Psoas muscle (tissue), 8 donors: Measurements from ENCODE around the gene FFAR2. TPM values are rescaled to one million over a fixed set of nuclear protein-coding genes. Genes with fewer than 3 reads are reported as not detected.

Experiments
- ATAC-seq, 4 donors: fragments of 200-7000 bp; cut with Tn5 transposase; one replicate each; pipeline ENCODE4 v1.9.1; 2020; ENCODE audit warnings: moderate library complexity in 3 of 4, mild to moderate bottlenecking in 2 of 4
- DNase-seq, 2 donors: peaks; one replicate each; pipeline ENCODE4 v3.0.0-alpha.2; 2020
- H3K27ac ChIP-seq: fragments of 200-600 bp; one replicate; pipeline ENCODE4 v1.8.0; 2022
- H3K27me3 ChIP-seq, 3 donors: fragments of 200-600 bp in 1 of 3; one replicate each; pipeline versions ENCODE4 v1.6.1 to v1.8.0; 2013 to 2022; ENCODE audit warnings: low read length in 2 of 3, mild to moderate bottlenecking in 2 of 3, moderate library complexity in 1 of 3; ENCODE audit not compliant: insufficient read depth in 3 of 3
- H3K36me3 ChIP-seq, 2 donors: fragments of 200-600 bp in 1 of 2; one replicate each; pipeline versions ENCODE4 v1.6.1 to v1.8.0; 2013 to 2022; ENCODE audit warnings: low read depth in 1 of 2, mild to moderate bottlenecking in 1 of 2, moderate library complexity in 1 of 2; ENCODE audit not compliant: insufficient read depth in 1 of 2
- H3K4me1 ChIP-seq: fragments of 200-600 bp; one replicate; pipeline ENCODE4 v1.8.0; 2022
- H3K4me3 ChIP-seq: fragments of 200-600 bp; one replicate; pipeline ENCODE4 v1.8.0; 2022; ENCODE audit warnings: mild to moderate bottlenecking
- H3K9me3 ChIP-seq: fragments of 200-600 bp; one replicate; pipeline ENCODE4 v1.8.0; 2022
- CTCF ChIP-seq: fragments of 200-600 bp; IDR thresholded peaks from one replicate; pipeline ENCODE4 v1.8.0; 2022; ENCODE audit warnings: antibody characterized with exemption
- WGBS, 3 donors: extraction: QIAGEN DNeasy Blood & Tissue Kit; methylation state at CpG; one replicate each; pipeline versions ENCODE4 v1.1.6 to v1.1.7; 2013; 5-methylcytosine and 5-hydroxymethylcytosine counted together
- intact Hi-C, 2 donors: fragments of 100-400 bp; cut with DNase I; formaldehyde crosslinking; loops; one replicate each; pipeline versions ENCODE4 v1.11.0 to v1.14.2; 2022
- polyA plus RNA-seq, 3 donors: library from polyadenylated mRNA; stranded (reverse); fragments of 200-250 nt; gene quantifications; one replicate each; pipeline ENCODE4 v1.2.3, GENCODE V29; 2013
- total RNA-seq, 4 donors: library from RNA; stranded (reverse); fragmentation: NEBNext Ultra II Directional in 2 of 4; extraction: Animal tissue kit (Norgen Biotek cat#: 25700) in 2 of 4; gene quantifications; one replicate each; pipeline versions ENCODE4 v1.2.1 to v1.2.4, GENCODE V29; 2021 to 2023
- donor health status: healthy with polysubstance abuse.
- donor health status: DM: no; HTN: no; CAD: no; lungs with moderate emphysema.
- donor health status: Bipolar disorder and iron deficiency.
- donor health status: healthy.
- donor health status: DM: yes; HTN: yes; CAD: no.
- donor health status: DM: no; HTN: no; CAD: no.
- donor health status: DM: no; HTN: no; CAD: no.
- donor health status: DM: yes; HTN: yes; CAD: no.

The FFAR2 gene
- total and polyA plus RNA-seq, 7 donors, result 0.07 to 0.47 (median 0.14) TPM; not detected in 1

- no peaks in the 10 kb centered on the region for H3K9me3 ChIP-seq
- intact Hi-C loops, result no loop called here
- H3K4me3 ChIP-seq, result no peak overlapping the region
- H3K27me3 ChIP-seq, result peaks cover 0 to 5% (median 0%) of the 10 kb centered on the region in 3 donors
- no peaks in the 10 kb centered on the region for H3K4me1 ChIP-seq
- ATAC-seq (no peak), DNase-seq (no peak)
- no peaks in the 10 kb centered on the region for H3K36me3 ChIP-seq
- WGBS, 3 donors, result 84 to 86% (median 86%) methylated on average over 13 of the region's 13 CpGs
- TF ChIP-seq CTCF, result no peak
- H3K27ac ChIP-seq, result no peak overlapping the region
Measured at GRCh38 chr19:35408284-35409171, 39.5 kb upstream of the FFAR2 start.

- H3K36me3 ChIP-seq, result no peaks in the 10 kb centered on the region
- H3K9me3 ChIP-seq, result no peaks in the 10 kb centered on the region
- TF ChIP-seq CTCF, result no peak
- H3K27me3 ChIP-seq, result peaks cover 0 to 5% (median 0%) of the 10 kb centered on the region in 3 donors
- H3K4me1 ChIP-seq, result no peaks in the 10 kb centered on the region
- DNase-seq (no peak), ATAC-seq (no peak)
- no peak overlapping the region for H3K4me3 ChIP-seq
- WGBS, 3 donors, result 74 to 82% (median 79%) methylated on average over 5 of the region's 5 CpGs
- no peak overlapping the region for H3K27ac ChIP-seq
- intact Hi-C loops, result no loop called here
Measured at GRCh38 chr19:35409191-35409590, 38.9 kb upstream of the FFAR2 start.

GRCh38 chr19:35410487-35410886 is 37.6 kb upstream of the FFAR2 start:
- WGBS, 3 donors, result 71 to 81% (median 78%) methylated on average over 5 of the region's 5 CpGs
- H3K36me3 ChIP-seq, result no peaks in the 10 kb centered on the region
- no peak for TF ChIP-seq CTCF
- H3K9me3 ChIP-seq, result no peaks in the 10 kb centered on the region
- intact Hi-C loops, result no loop called here
- DNase-seq (no peak), ATAC-seq (no peak)
- peaks cover 0 to 5% (median 0%) of the 10 kb centered on the region in 3 donors for H3K27me3 ChIP-seq
- H3K4me3 ChIP-seq, result no peak overlapping the region
- H3K4me1 ChIP-seq, result no peaks in the 10 kb centered on the region
- H3K27ac ChIP-seq, result no peak overlapping the region

GRCh38 chr19:35414442-35414841 is 33.6 kb upstream of the FFAR2 start:
- H3K36me3 ChIP-seq, result no peaks in the 10 kb centered on the region
- H3K4me1 ChIP-seq, result no peaks in the 10 kb centered on the region
- 71 to 93% (median 81%) methylated on average over 3 of the region's 3 CpGs for WGBS, 3 donors
- intact Hi-C loops, result no loop called here
- H3K27me3 ChIP-seq, result peaks cover 0 to 12% (median 0%) of the 10 kb centered on the region in 3 donors
- no peak for TF ChIP-seq CTCF
- no peak overlapping the region for H3K4me3 ChIP-seq
- no peak for ATAC-seq
- no peak overlapping the region for H3K27ac ChIP-seq
- H3K9me3 ChIP-seq, result no peaks in the 10 kb centered on the region
- no peak for DNase-seq
